Astrocyte (in vitro differentiated cells and primary cell): Measurements from ENCODE around the gene TENM4. TPM values are rescaled to one million over a fixed set of nuclear protein-coding genes. Genes with fewer than 3 reads are reported as not detected.

ENCODE experiments used
- DNase-seq: peaks from one replicate; pipeline ENCODE4 v3.0.0-alpha.2; 2010; ENCODE audit warnings: low read depth
- FAIRE-seq: peaks from 2 replicates; lab custom pipeline; 2011; peaks lifted over from hg19 to GRCh38; lab: Jason Lieb, UNC
- H2AFZ ChIP-seq: 2 replicates; pipeline ENCODE4 v1.6.0; 2012; ENCODE audit warnings: low read depth, low read length, inconsistent platforms
- H3K27ac ChIP-seq: 2 replicates; pipeline ENCODE4 v1.5.1; 2011; ENCODE audit warnings: low read depth, low read length, inconsistent platforms
- H3K27me3 ChIP-seq: 2 replicates; pipeline ENCODE4 v1.6.0; 2011; ENCODE audit warnings: low read length, inconsistent platforms; ENCODE audit not compliant: insufficient read depth
- H3K36me3 ChIP-seq: 2 replicates; pipeline ENCODE4 v1.5.1; 2011; ENCODE audit warnings: low read length, inconsistent platforms; ENCODE audit not compliant: insufficient read depth
- H3K4me1 ChIP-seq: 2 replicates; pipeline ENCODE4 v1.5.1; 2011; ENCODE audit warnings: low read length, inconsistent platforms; ENCODE audit not compliant: insufficient read depth
- H3K4me2 ChIP-seq: 2 replicates; pipeline ENCODE4 v1.6.0; 2012; ENCODE audit warnings: low read length, inconsistent platforms
- H3K4me3 ChIP-seq: 2 replicates; pipeline ENCODE4 v1.5.1; 2011; ENCODE audit warnings: low read depth, mild to moderate bottlenecking, low read length, inconsistent platforms; ENCODE audit not compliant: insufficient read depth
- H3K79me2 ChIP-seq: 2 replicates; pipeline ENCODE4 v1.6.0; 2012; ENCODE audit warnings: mild to moderate bottlenecking, low read length, inconsistent platforms; ENCODE audit not compliant: insufficient read depth
- H3K9ac ChIP-seq: 2 replicates; pipeline ENCODE4 v1.6.0; 2012; ENCODE audit warnings: mild to moderate bottlenecking, low read length, inconsistent platforms
- H3K9me3 ChIP-seq: 2 replicates; pipeline ENCODE4 v1.5.1; 2012; ENCODE audit warnings: low read depth, mild to moderate bottlenecking, low read length, inconsistent platforms; ENCODE audit not compliant: insufficient read depth
- H4K20me1 ChIP-seq: 2 replicates; pipeline ENCODE4 v1.6.0; 2012; ENCODE audit warnings: low read length, inconsistent platforms; ENCODE audit not compliant: insufficient read depth
- H3K27ac Mint-ChIP-seq: one replicate; pipeline ENCODE4 v1.8.0; 2021; ENCODE audit warnings: mild to moderate bottlenecking, mixed read lengths; ENCODE audit not compliant: unreplicated experiment
- H3K27me3 Mint-ChIP-seq: one replicate; pipeline ENCODE4 v1.8.0; 2021; ENCODE audit warnings: low read depth, mixed read lengths; ENCODE audit not compliant: unreplicated experiment
- H3K36me3 Mint-ChIP-seq: one replicate; pipeline ENCODE4 v1.8.0; 2021; ENCODE audit warnings: low read depth, mixed read lengths; ENCODE audit not compliant: unreplicated experiment
- H3K4me1 Mint-ChIP-seq: one replicate; pipeline ENCODE4 v1.8.0; 2021; ENCODE audit warnings: low read depth, mixed read lengths; ENCODE audit not compliant: unreplicated experiment
- H3K4me3 Mint-ChIP-seq: one replicate; pipeline ENCODE4 v1.8.0; 2021; ENCODE audit warnings: mild to moderate bottlenecking, moderate library complexity, mixed read lengths; ENCODE audit not compliant: unreplicated experiment
- H3K9me3 Mint-ChIP-seq: one replicate; pipeline ENCODE4 v1.8.0; 2021; ENCODE audit warnings: mild to moderate bottlenecking, mixed read lengths; ENCODE audit not compliant: unreplicated experiment
- CTCF ChIP-seq: IDR thresholded peaks from 2 replicates; pipeline ENCODE4 v1.5.1; 2011; ENCODE audit warnings: low read depth, mild to moderate bottlenecking, inconsistent platforms, low read length, moderate library complexity; ENCODE audit not compliant: insufficient read depth
- EZH2 ChIP-seq: IDR thresholded peaks from 2 replicates; pipeline ENCODE4 v1.6.1; 2012; ENCODE audit warnings: mild to moderate bottlenecking, low read length, inconsistent platforms; ENCODE audit not compliant: insufficient read depth
- total RNA-seq: library from RNA; stranded (reverse); gene quantifications from 2 replicates; pipeline ENCODE4 v1.2.1, GENCODE V29; 2021

The TENM4 gene
- total RNA-seq, 1 donor from 2014 or later = 7.5 TPM

GRCh38 chr11:79439886-79440570, 802 bp downstream of the TENM4 start:
- H3K79me2 ChIP-seq = peaks cover 43% of the 10 kb centered on the region
- H3K27me3 Mint-ChIP-seq = peaks cover 50% of the 10 kb centered on the region
- peaks cover 8% of the 10 kb centered on the region for H3K4me1 Mint-ChIP-seq
- H3K9ac ChIP-seq = peak overlapping the region; percentile 86
- FAIRE-seq (no peak), DNase-seq (peak; percentile 31)
- H2AFZ ChIP-seq = peak overlapping the region; percentile 90
- H3K4me3 Mint-ChIP-seq = peak overlapping the region; percentile 90
- H3K4me3 ChIP-seq = peak overlapping the region; percentile 76
- H3K36me3 ChIP-seq = no peaks in the 10 kb centered on the region
- H3K9me3 Mint-ChIP-seq = peaks cover 1% of the 10 kb centered on the region
- H3K4me1 ChIP-seq = peaks cover 29% of the 10 kb centered on the region
- no peaks in the 10 kb centered on the region for H3K36me3 Mint-ChIP-seq
- H3K27me3 ChIP-seq = peaks cover 3% of the 10 kb centered on the region
- H4K20me1 ChIP-seq = peaks cover 17% of the 10 kb centered on the region
- no peak overlapping the region for H3K27ac Mint-ChIP-seq
- H3K9me3 ChIP-seq = no peaks in the 10 kb centered on the region
- H3K27ac ChIP-seq = peak overlapping the region; percentile 87
- H3K4me2 ChIP-seq = peak overlapping the region; percentile 99
- TF ChIP-seq CTCF (no peak), EZH2 (no peak)

- DNase-seq (peak; percentile 41), FAIRE-seq (no peak)
- Histone ChIP-seq H3K4me2 (peak overlapping the region; percentile 99), H3K4me1 (peaks cover 29% of the 10 kb centered on the region), H3K27ac (peak overlapping the region; percentile 87), H3K9me3 (no peaks in the 10 kb centered on the region), H4K20me1 (peaks cover 17% of the 10 kb centered on the region), H3K36me3 (no peaks in the 10 kb centered on the region), H3K9ac (peak overlapping the region; percentile 86), H3K27me3 (peaks cover 3% of the 10 kb centered on the region), H2AFZ (peak overlapping the region; percentile 78), H3K4me3 (peak overlapping the region; percentile 76), H3K79me2 (peaks cover 47% of the 10 kb centered on the region)
- Mint-ChIP-seq H3K9me3 (peaks cover 1% of the 10 kb centered on the region), H3K27ac (no peak overlapping the region), H3K4me3 (peak overlapping the region; percentile 90), H3K36me3 (no peaks in the 10 kb centered on the region), H3K4me1 (peaks cover 8% of the 10 kb centered on the region), H3K27me3 (peaks cover 49% of the 10 kb centered on the region)
- TF ChIP-seq EZH2 (no peak), CTCF (no peak)
These were observed 1.4 kb downstream of the TENM4 start for GRCh38 chr11:79439410-79439885.
